ENCODE results near the gene TCTN2. TPM values are rescaled to one million over a fixed set of nuclear protein-coding genes. Genes with fewer than 3 reads are reported as not detected.

Gene TCTN2
- total and polyA plus RNA-seq, 2 of the 4 experiments (the other 2 are of a cell fraction), result 8.4 to 13.6 TPM

- Histone ChIP-seq H4K5ac (ENCODE audit: low read depth, low read length) (no peak overlapping the region), H2AFZ (replicated peaks; ENCODE audit: low read length, poor library complexity) (no peak overlapping the region), H3K27me3 (ENCODE audit: control insufficient read depth, insufficient read depth, low read length) (no peaks in the 10 kb centered on the region), H3K27ac (ENCODE audit: insufficient read depth, low read length) (no peak overlapping the region), H3K4me2 (ENCODE audit: low read depth, low read length) (no peak overlapping the region), H2BK15ac (ENCODE audit: low read depth, low read length) (no peak overlapping the region), H4K20me1 (ENCODE audit: insufficient read depth, low read length) (no peaks in the 10 kb centered on the region), H2BK20ac (ENCODE audit: low read depth, low read length) (no peak overlapping the region), H2AK9ac (replicated peaks; ENCODE audit: low read depth, low read length, poor library complexity) (no peak overlapping the region), H3K9ac (ENCODE audit: low read depth, low read length) (no peak overlapping the region), H3K9me3 (ENCODE audit: control insufficient read depth, insufficient read depth, low read length) (no peaks in the 10 kb centered on the region), H2AK5ac (ENCODE audit: low read depth, low read length) (no peak overlapping the region), H3K4me1 (ENCODE audit: control insufficient read depth, insufficient read depth, low read length) (no peaks in the 10 kb centered on the region), H3K9me1 (ENCODE audit: insufficient read depth, low read length) (no peaks in the 10 kb centered on the region), H3K23ac (ENCODE audit: low read depth, low read length) (no peak overlapping the region), H3K4me3 (ENCODE audit: insufficient read depth, low read depth, low read length) (no peak overlapping the region), H3K79me1 (ENCODE audit: low read depth in 1 of 2, low read length in 2 of 2) (no peaks in the 10 kb centered on the region), H2BK120ac (ENCODE audit: low read depth, low read length) (no peak overlapping the region), H3K4ac (ENCODE audit: low read depth, low read length) (no peak overlapping the region), H2BK5ac (ENCODE audit: low read depth, low read length, poor library complexity, severe bottlenecking) (no peak overlapping the region), H4K8ac (ENCODE audit: low read depth in 2 of 2, low read length in 2 of 2) (no peak overlapping the region), H3K36me3 (ENCODE audit: control insufficient read depth, insufficient read depth, low read length) (peaks cover 48% of the 10 kb centered on the region), H3K56ac (ENCODE audit: extremely low read depth, insufficient read depth, low read length) (no peak overlapping the region), H4K91ac (ENCODE audit: insufficient read depth, low read depth, low read length) (no peak overlapping the region), H3K14ac (replicated peaks; ENCODE audit: low read depth, low read length) (no peak overlapping the region), H3K18ac (ENCODE audit: low read depth, low read length) (no peak overlapping the region)
- CTCF ChIA-PET, result no interaction called here
- no peak for ATAC-seq (ENCODE audit: low read depth)
- dilution Hi-C loops (cut with HindIII; ENCODE audit: low sequenced_read_pairs, unreplicated experiment), result no loop called here
- intact Hi-C loops (cut with micrococcal nuclease), result no loop called here
- 80% methylated on average over 3 of the region's 10 CpGs; no CpG with 5 or more reads in 1 of the 2 experiments for WGBS, 2 experiments (ENCODE audit: extremely low coverage in 2 of 2, insufficient read length in 1 of 2)
- DNase-seq, result peak; percentile 4
- in situ Hi-C loops (cut with MboI; ENCODE audit: low sequenced_read_pairs), result no loop called here
- POLR2A ChIA-PET (ENCODE audit: unreplicated experiment), result no interaction called here
- TF ChIP-seq NFE2L2 (IDR thresholded peaks at IDR 0.05; ENCODE audit: low read depth, low read length) (no peak), FOS (IDR thresholded peaks at IDR 0.05; ENCODE audit: low read depth, low read length) (no peak), BHLHE40 (IDR thresholded peaks at IDR 0.05; ENCODE audit: low read depth, low read length) (no peak), MXI1 (IDR thresholded peaks at IDR 0.05; ENCODE audit: borderline replicate concordance, low read depth, low read length) (no peak), CEBPB (IDR thresholded peaks at IDR 0.05; ENCODE audit: low read depth, low read length) (no peak), CTCF (conservative IDR thresholded peaks at IDR 0.05; ENCODE audit: low read depth, low read length) (no peak), POLR2A (IDR thresholded peaks at IDR 0.05; ENCODE audit: low read depth, low read length) (no peak)
- no TSS peak for BruUV-seq (replicated peaks)
These were observed 62.3 kb downstream of the TCTN2 start for GRCh38 chr12:123733229-123733628.

Measured in IMR-90 (cell line).